Erythroblast (primary cell): ENCODE data around the gene ZBTB49.
A peak's percentile ranks its signal among the peaks of the same experiment; 100 is the strongest.

ENCODE experiments used
- DNase-seq, 2 experiments: peaks; one replicate each; lab custom pipeline; 2025; lab: John Stamatoyannopoulos, UW
- GATA1 ChIP-seq: IDR thresholded peaks from 2 replicates; pipeline ENCODE4 v1.6.1; 2011; ENCODE audit warnings: low read depth, mild to moderate bottlenecking, control low read depth, low read length, moderate library complexity
- POLR2A ChIP-seq: IDR thresholded peaks from 2 replicates; pipeline ENCODE4 v1.6.1; 2011; ENCODE audit warnings: mild to moderate bottlenecking, low read length

ZBTB49 gene

DNA sequence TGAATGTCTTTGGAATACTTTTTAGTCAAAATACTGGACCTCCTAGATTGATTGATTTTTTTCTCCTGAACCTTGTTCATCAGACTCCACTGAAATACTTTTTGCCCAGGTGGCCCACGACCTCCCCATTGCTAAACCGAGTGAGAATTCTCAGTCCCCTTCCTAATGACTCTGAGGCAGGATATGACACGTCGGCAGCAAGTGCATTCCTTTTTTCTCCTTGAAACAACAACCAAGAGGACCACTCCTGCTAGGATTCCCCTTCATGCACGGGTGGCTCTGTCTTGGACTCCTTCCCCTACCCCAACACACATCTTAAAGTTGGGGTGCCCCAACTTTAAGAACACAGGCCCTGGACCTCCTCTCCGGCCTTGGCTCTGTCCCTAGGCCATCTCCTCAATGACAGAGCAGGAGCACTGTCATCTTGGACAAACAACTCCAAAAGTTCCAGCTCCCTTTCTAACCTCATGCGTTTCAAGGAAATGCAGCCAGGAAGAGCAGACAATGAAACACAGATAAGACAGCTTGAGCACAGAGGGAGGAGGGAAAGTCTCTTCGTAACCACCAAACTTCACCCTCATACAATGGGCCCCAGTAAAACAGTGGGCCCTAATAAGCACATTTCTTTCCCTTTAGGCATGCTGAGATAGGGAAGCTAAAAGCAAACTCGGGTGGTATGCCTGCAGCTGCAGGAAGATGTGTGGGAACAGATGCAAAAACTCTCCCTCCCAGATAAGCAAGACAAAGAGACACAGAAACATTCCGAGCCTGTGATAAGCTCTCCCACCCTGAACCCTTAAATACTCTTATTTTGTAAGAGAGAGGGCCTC, 33.9 kb downstream of the ZBTB49 start:
- peak; percentile 37 to 85 for DNase-seq

DNA sequence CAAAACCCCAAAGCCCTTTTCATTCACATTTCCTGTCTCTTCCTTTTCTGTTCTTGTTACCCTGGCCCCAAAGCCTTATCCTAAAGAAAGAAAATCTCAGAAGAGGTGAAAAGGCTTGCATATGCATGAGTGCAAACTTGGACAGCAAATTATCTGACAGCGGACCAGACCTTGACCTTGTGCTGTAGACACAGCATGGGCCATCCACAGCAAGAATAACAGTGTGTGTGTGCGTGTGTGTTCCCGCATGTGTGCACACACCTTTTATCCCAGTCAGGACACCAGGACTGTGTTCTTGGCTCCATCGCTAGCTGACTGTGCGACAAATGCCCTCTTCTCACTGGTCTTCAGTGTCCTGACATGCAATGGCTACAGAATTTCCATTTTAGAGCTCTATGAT, 35.3 kb downstream of the ZBTB49 start:
- DNase-seq = no peak

More for the DNA sequence above, 33.9 kb downstream of the ZBTB49 start:
- no peak for TF ChIP-seq GATA1

GRCh38 chr4:4326166-4326565, 36.1 kb downstream of the ZBTB49 start:
- no peak for DNase-seq
- no peak for TF ChIP-seq GATA1
- TF ChIP-seq POLR2A = no peak

More for the DNA sequence above, 35.3 kb downstream of the ZBTB49 start:
- TF ChIP-seq GATA1 = no peak

GRCh38 chr4:4327652-4328121, 37.6 kb downstream of the ZBTB49 start:
- no peak for TF ChIP-seq GATA1
- peak in 1 of 2 experiments; percentile 48 for DNase-seq

- TF ChIP-seq GATA1 = no peak
- TF ChIP-seq POLR2A = no peak
- no peak for DNase-seq
Measured at GRCh38 chr4:4328206-4328605, 38.2 kb downstream of the ZBTB49 start.

DNA sequence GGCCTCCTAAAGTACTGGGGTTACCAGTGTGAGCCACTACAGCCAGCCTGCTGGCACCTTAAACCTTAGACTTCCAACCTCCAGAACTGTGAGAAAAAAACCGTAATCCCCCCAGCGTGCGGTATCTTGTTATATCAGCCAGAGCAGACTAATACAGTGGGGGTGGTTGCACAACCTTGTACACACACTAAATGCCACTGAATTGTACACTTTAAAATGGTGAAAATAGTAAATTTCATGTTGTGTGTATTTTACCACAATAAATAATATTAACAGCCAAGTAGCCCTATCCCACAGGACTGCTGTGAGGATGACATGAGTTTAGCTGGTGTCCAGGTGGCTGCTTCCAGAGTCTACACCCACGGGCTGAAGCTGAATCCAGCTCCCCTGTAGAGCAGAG, 38.8 kb downstream of the ZBTB49 start:
- TF ChIP-seq GATA1 = no peak
- no peak for TF ChIP-seq POLR2A
- no peak for DNase-seq

DNA sequence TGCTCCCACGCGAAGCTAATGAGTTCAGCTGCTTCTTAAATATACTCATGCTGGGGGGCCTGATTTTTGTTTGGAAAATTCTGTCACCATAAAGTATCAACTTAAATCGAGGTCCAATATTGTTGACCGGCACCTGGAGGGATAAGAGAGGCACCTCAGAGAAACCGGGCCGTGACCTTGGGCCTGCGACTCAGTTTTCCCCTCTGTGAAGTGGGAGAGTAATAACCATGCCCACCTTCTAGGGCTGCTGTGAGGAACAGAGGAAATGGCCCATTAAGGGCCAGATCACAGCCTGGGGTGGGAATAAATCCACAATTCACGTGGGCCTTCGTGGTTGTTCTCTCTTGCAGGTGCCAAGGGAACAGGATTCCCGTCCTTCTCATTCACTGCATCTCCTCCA, 39.4 kb downstream of the ZBTB49 start:
- no peak for TF ChIP-seq GATA1
- no peak for TF ChIP-seq POLR2A
- no peak for DNase-seq

GRCh38 chr4:4330794-4331193, 40.7 kb downstream of the ZBTB49 start:
- no peak for DNase-seq
- no peak for TF ChIP-seq GATA1
- TF ChIP-seq POLR2A = no peak

- no peak for DNase-seq
- TF ChIP-seq GATA1 = no peak
- TF ChIP-seq POLR2A = no peak
Measured at GRCh38 chr4:4332529-4332928, 42.5 kb downstream of the ZBTB49 start.

DNA sequence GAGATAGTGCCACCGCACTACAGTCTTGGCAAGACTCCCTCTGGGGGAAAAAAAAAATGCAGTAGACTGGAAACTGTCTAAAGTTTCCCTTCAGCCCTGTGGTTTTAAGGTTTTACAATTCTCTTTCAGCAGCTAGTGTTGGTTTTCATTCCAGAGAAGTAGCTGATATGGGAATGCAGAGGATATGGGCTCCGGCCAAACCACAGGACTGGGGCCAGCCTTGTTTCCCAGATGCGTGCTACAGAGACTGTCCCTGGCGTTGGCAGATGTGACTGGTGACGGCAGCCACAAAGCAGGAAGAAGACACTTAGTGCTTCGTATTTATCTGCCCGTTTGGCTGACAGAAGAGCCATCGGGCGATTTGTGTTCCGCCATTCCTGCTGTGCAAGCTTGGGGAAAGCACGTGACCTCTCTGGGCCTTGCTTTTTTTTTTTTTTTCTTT, 43.2 kb downstream of the ZBTB49 start:
- no peak for TF ChIP-seq GATA1
- TF ChIP-seq POLR2A = no peak
- no peak for DNase-seq

DNA sequence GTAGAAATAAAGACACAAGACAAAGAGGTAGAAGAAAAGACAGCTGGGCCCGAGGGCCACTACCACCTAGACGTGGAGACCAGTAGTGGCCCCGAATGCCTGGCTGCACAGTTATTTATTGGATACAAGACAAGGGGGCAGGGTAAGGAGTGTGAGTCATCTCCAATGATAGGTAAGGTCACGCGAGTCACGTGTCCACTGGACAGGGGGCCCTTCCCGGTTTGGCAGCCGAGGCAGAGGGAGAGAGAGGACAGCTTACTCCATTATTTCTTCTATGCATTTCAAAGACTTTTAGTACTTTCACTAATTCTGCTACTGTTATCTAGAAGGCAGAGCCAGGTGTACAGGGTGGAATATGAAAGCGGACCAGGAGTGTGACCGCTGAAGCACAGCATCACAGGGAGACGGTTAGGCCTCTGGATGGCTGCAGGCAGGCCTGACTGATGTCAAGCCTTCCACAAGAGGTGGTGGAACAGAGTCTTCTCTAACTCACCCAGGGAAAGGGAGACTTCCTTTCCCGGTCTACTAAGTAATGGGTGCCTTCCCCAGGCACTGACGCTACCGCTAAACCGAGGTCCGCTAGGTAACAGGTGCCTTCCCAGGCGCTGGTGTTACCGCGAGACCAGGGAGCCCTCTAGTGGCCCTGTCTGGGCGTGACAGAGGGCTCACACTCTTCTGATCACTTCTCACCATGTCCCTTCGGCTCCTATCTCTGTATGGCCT, 44.9 kb downstream of the ZBTB49 start:
- TF ChIP-seq GATA1 = no peak
- TF ChIP-seq POLR2A = no peak
- peak; percentile 69 to 77 for DNase-seq

DNA sequence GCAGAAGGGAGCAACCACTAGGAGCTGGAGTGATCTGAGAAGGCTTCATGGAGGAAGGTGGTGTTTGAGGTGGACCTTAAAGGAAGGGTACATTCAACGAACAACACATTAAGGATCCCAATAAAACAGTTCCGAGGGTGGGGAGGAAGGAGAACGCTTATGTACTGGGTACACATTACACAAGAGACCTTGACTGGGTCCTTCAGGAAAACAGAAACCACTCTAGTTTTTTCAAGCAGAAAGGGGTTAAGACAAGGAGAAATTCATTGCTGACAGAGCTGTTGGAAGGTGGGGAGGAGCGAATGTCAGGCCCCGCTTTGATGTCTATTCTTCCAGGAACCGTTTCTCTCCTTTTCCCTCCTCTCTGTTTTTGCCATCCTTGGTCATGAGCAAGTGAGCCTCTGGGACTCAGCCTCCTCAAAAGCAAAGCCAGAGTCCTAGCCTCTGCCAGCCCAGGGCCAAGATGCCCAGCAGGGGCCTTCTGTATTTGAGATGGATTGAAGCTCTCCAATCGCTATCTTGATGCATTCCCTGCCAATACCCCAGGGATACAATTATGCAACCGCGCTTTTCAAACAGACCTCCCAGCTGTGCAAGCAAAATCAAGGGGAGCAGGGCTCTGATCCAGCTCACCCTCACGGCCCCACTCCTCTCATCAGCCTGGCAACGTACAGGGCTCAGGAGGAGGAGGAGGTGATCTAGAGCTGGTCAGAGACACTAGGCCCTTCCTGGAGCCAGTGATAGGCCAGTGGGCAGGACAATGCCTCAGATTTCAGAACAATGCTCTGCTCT, 48.4 kb downstream of the ZBTB49 start:
- DNase-seq = no peak
- TF ChIP-seq POLR2A (no peak), GATA1 (no peak)

- peak; percentile 55 to 83 for DNase-seq
- TF ChIP-seq POLR2A (no peak), GATA1 (no peak)
Measured at GRCh38 chr4:4339504-4340085, 49.5 kb downstream of the ZBTB49 start.
